Activated gamma-delta T cell treated with Interleukin-2 at 50 U/mL for 16 hours (primary cell): ENCODE measurements around the gene SCN1A.
"Not testable (repeated sequence)": the region's sequence is repeated elsewhere in the genome, so short reads cannot be mapped to it uniquely, and the experiment has no call there.

ENCODE experiments used
- DNase-seq: peaks from one replicate; pipeline ENCODE4 v3.0.0-alpha.2; 2020

Gene SCN1A

DNA sequence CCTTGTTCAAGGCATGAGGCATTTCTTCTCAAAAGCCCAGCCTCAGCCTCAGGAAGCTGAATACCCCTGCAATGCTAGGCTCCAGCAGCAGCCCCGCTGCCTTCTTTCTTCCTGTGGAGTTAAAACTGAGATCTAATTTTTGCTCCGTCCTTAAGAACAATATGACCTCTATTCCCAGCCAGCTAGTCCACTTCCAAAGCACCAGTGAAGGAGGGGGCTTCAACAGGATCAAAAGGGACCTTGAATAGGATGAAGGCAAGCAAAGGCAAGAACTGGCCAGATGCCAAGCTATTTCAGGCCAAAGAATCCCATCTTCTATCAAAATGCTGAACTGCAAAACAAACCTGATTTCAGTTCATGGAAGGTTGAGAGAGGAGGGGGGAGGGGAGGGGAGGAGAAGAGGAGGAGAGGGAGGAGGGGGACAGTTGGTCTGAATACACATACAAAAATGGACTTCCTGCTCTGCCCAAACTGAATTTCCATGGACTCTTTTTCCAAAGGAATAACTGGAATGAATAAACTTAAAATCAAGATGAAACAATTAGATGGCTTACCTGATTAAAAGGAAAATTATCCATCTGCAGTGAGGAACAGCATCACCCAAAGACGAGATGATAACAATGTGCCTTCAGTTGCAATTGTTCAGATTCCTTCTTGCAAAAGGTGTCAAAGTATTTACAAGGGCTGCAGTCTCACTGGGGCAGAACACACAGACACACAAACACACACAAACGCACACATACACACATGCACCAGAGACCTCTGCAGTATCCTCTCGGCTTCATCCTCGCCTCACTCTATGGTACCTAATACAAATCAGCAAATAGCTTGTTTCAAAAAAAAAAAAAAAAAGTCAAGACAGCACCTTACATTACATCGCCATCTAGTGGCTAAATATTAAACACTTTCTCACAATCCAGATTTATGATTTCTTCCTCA, at the start of gene SCN1A:
Gene SCN1A, minus strand, starts transcription at position 804 of the 939 bp plus-strand sequence. CDS start 54,399 bp downstream, outside the sequence.
- no peak for DNase-seq

DNA sequence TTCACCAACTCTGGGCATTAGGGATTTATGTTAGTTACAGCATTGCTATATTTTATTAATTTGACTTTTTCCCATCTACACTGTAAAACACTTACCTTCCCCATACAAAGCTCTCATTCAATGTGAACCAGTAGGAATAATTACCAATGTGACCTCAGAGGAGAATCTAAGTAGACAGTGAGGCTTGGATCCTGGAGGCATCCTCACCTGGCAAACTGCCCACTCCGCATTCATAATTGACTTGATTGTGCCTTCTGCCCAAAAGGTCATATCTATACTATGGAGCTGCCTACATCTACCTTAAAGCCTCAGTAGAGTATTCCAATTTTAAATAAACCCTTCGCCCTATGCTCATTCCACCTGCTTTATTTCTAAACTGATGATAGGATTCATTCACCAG, 45.4 kb upstream of the SCN1A start:
- no peak for DNase-seq

DNA sequence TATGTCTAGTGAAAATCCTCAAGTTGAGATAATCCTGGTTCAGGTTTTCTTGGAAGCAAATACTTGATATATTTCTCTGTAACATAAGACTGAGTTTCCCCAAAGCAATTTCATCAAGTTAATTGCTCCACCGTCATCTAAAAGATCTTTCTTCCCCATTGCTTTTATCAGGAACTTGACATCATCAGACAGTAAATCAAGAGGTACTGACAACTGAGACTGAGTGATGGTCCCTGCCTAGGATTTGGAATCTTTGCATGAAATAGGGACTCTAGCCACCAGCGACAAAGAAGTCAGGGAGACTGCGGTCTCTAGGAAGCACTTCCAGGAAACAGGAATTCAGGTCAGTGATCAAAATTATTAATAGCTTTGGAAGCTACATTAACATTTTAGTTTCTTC, 43.4 kb upstream of the SCN1A start:
- no peak for DNase-seq

DNA sequence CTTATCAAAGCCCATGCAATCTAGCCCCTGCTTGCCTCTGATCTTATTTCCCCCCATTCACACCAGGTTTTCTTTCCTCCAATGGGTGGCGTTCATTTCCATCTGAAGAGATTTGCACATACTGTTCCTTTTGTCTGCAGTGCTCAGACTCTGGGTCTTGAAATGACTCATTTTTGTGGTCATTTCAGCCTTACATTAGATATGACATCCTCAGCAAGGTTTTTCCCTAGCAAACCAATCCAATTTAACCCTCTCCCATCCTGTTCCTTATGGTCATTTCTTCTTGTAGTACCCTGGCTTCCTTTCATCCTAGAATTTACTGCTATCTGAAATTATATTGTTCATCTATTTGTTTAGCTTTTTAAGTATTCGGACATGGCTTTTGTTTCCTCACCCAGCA, 42.5 kb upstream of the SCN1A start:
- no peak for DNase-seq

DNA sequence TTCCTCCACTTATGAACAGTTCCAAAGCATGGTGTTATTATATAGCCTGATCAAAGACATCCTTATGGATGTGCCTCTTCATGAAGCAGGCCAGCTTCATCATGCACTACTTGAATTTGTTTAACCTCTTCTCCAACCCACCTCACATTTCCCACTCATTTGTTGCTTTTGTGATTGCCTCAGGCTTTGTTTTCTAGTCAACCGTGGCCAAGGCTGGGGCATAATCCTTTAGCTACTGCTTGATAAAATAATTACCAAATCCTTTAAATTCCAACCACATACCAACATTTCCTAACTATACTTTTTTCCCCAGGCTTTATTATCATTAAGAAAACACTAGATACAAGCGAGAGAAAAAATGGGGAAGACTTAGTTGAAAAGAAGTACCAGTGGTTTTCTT, 39.6 kb upstream of the SCN1A start:
- DNase-seq, result no peak

DNA sequence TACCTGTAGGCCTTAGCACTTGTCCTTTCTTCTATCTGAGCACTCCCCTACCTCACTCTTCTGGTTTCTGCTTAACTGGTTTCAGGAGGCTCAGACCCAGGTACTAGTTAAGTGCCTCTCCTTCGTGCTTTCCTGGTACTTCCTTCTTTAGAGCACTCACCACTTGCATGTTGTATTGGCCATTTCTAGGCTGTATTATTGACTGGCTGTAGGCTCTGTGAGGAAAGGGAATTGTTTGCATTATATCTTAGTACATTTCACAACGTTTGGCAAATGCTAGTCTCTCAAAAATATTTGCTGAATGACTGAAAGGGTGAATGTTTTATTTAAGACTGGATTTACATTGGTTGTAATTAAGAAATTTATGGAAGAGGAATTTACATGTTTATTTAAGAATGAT, 36.0 kb upstream of the SCN1A start:
- DNase-seq, result no peak

DNA sequence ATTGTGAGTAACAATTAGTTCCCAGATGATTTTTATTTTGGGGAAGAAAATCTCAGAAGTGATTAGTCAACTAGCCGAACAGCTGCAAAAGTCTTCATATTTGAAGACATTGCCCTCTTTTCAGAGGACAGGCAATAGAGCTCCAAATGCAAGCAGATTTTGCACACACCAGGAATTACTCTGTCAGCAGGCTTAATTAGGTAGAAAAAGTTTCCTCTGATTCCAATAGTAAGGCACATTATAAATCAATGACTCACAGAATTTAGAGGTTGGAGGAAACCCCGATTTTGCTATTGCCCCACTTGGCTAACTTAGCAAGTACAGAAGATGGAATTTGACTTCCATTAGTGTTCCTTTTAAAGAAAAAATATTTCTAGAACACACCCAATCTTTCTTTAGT, 30.7 kb upstream of the SCN1A start:
- DNase-seq, result no peak

DNA sequence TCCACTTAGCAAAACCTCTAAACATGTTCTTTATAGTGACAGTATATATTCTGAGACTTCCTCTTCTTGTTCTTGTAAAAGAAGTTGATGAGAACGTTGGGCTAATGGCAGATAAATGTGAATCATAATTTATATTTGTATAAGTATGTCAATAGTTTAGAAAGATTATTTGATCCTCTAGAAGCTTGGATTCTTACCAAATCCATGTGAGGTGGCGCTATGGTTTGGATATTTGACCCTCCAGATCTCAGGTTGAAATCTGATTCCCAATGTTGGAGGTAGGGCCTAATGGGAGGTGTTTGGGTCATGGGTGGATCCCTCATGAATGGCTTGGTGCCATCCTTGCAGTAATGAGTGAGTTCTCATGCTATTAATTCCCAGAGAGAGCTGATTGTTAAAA, 29.8 kb upstream of the SCN1A start:
- DNase-seq, result no peak

DNA sequence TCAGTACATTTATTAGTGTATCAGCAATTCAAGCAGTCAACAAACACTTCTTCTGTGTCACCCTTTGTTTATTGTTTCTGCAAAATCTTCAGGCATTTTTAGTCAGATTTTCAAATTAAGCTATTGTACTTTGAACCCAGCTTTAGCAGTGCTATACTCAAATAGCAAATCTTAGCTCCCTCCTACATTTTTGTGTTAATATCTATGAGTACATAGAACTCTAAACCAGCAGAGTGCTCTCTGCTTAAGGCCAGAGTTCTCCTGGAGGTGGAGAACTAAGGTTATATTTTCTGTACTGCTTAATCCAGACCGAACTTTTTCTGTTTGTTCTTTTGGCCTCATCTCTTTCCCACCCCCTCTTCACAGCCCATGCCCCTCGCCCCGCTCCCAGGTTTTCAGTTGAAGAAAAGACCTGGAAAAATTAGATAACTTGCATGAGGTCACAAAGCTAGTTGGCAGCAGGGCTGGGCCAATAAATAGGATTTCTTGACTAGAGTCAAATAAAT, 29.2 kb upstream of the SCN1A start:
- DNase-seq, result no peak

DNA sequence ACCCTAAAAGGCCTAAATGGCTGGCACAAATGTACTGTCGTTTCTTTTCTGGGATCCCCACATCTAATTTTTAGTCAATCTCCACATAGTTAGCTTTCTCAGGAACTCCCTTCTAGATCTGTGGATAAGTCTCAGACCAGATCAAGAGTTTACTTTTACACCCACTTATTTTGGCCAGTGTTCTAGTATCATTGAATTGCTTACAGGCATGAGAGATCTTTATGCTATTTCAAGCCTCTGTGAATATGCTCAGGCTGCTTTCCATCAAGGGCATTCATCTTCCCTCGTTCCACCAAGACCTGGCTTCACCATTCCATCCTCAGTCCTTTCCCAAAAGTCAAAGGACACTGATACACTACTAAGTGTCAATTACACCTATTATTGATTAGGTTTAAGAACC, 27.8 kb upstream of the SCN1A start:
- DNase-seq, result no peak

DNA sequence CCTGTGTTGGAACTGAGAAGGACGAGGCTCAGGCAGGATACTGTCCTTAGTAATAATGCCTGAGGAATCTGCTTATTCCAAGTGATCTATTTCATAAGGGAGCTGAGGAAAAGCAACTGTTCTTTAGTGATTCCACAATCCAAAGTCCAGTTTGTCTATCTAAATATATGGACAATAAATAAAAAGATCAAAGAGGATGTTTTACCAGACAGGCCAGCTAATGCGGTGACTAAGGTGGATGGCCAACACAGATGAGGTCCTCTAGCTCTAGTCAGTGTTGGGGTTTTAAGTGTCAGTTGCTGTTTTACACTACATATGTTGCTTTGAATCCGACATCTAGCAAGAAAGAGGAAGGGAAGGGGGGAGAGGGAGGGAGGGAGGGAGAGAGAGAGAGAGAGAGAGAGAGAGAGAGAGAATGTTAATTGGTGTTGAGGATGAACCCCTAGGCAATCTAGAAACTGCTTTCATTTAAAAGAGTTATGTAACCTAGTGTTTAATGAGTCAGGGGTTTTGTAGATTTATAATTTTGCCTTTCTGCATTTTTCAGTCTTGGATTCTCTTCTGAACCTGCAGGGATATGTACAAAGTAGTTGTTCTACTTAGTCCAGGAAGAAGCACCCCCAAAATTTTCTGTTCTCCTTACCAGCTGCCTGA, 27.0 kb upstream of the SCN1A start:
- no peak for DNase-seq

DNA sequence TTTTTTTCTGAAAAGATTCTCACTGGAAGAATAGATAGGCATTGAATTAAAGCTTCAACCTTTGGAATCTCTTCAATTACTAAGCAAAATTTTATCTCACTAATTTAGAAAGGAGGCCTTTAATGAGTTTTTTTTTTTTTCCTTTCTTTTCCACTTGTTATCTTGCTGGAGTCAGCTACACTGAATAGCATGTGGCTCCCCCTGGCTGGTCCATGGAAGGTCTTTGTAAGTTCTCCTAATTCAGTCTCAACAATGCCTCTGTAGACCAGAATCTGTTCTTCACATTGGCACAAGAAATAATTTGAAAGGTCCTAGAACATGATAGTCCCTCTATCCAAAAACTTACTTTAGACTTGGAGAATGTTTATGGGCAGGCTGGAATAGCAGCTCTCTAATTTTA, 24.2 kb upstream of the SCN1A start:
- DNase-seq, result no peak

DNA sequence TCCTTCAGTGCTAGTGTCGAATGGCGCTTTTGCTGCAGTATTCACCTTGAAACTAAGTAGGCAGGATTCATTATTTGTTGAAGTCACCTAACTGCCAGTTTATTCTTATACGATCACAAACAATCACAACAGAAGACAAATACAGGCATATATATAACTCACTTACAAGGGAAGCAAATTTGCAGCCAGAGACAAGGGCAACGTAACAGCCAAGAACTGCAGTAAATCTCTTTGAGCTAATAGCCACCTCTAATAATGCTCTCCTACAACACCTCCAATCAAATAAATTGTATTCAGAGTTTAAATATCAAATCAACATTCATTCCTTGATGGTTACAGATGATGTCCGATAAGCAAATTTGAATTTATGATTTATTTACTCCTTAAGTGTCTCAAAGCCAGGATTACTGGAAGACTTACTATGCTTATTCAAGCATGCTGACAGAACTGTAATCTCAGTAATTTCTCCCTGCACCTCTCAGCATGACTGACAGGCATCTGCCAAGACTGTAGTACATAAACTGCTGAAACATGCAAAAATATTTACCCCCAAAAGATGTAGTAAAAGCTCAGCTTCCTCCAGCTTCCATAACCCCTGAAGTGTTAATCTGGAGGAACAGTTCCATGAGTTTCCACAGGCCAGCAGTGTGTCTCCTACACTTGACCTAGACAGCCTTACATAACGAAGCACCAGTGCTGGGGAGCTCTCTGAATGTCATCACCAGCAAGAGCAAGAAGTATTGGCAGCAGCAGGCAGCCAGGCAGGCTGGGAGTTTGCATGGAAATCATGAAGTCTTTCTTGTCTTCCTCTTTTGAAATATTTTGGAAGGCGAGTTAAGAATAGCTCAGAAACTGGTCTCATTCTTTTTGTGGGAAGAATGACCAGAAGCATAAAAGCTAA, 20.9 kb upstream of the SCN1A start:
- no peak for DNase-seq

DNA sequence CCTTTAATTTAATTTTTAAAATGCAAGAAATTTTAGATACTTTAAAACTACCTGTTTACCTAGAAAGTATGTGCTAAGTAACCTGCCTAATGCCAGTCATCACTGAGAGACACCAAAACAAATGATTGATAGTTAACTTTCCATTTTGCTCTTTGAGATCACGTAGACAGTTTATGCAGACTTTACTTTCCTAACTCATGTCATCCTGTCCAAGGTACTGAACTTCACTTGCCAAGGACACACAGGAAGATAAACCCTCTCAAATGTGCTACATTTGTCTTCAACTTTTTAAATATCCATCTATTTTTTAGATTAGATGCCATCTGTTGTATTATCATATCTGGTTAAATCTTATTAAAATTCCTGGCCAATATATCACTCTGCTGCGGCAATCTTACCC, 20.1 kb upstream of the SCN1A start:
- no peak for DNase-seq

DNA sequence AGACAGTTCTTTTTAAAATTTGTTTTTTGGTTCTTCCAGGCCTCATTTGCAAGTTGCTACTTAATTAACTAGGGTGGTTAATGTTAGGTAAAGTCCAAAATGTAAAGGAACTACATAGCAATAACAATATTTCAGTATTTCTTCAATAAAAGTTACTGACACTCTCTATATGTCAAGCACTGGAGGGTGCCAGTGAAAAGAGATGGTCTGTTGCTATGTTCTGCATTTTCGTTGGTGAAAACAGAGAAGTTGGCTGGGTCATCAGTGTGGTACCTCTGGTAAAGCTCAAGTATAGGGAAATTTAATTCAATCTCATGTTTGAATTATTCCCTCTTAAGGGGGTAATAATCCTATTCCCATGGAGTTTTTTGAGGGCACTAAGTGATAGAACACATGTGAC, 16.3 kb upstream of the SCN1A start:
- no peak for DNase-seq

DNA sequence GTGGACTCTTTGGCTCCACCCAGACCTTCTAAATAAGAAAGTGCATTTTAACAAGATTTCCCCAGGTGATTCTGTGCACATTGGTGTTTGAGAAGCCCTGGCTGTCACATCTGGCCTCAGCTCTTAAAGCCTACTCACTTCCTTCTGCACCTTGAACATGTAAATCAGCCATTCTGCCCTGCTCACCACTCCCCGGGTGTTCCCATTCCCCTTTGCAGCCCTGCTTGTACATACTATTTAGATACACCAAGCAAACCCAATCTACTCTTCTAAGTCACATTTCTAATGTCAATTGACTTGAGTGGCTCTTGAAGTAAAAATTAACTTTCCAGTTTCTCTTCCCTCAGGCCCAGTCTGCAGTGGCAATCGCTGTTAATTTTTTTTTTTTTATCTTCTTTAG, 13.1 kb upstream of the SCN1A start:
- DNase-seq, result no peak

DNA sequence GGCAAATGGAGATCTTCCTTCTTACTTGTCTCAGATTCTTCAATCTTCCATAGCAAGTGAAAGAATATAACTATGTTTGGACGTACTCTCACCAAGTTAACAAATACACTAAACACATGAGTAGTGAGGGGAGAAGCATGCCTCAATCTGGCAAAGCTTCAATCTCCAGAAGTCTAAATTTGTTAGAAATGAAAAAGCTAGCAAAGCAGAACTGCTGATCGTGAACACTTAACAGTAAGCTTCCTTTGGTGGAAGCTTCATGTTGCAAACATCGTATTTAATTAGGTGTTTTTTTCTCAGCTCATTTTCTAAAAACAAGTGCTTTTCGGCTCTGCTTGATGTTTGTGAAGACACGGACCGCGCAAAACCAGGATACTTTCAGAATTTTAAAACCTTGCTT, 12.7 kb upstream of the SCN1A start:
- DNase-seq, result no peak

DNA sequence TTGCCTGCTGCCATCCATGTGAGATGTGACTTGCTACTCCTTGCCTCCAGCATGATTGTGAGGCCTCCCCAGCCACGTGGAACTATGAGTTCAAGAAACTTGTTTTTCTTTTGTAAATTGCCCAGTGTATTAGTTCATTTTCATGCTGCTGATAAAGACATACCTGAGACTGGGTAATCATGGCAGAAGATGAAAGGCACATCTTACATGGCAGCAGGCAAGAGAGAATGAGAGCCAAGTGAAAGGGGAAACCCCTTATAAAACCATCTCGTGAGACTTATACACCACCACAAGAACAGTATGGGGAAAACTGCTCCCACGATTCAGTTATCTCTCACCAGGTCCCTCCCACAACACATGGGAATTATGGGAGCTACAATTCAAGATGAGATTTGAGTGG, 11.7 kb upstream of the SCN1A start:
- DNase-seq, result not testable (repeated sequence)

DNA sequence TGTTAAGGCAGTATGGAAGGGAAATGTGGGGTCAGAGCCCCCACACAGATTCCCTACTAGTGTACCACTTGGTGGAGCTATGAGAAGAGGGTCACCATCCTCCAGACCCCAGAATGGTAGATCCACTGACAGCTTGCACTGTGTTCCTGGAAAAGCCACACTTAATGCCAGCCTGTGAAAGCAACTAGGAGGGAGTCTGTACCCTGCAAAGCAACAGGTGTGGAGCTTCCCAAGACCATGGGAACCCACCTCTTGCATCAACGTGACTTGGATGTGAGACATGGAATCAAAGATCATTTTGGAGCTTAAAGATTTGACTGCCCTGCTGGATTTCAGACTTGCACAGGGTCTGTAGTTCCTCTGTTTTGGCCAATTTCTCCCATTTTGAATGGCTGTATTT, 10.8 kb upstream of the SCN1A start:
- DNase-seq, result no peak

DNA sequence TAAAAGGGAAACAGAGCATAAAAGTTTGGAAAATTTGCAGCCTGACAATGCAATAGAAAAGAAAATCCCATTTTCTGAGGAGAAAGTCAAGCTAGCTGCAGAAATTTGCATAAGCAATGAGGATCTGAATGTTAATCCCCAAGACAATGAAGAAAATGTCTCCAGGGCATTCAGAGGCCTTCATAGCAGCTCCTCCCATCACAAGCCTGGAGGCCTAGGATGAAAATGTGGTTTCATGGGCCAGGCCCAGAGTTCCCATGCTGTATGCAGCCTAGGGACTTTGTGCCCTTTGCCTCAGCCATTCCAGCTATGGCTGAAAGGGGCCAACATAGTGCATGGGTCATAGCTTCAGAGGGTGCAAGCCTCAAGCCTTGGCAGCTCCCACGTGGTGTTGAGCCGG, 10.3 kb upstream of the SCN1A start:
- DNase-seq, result no peak

DNA sequence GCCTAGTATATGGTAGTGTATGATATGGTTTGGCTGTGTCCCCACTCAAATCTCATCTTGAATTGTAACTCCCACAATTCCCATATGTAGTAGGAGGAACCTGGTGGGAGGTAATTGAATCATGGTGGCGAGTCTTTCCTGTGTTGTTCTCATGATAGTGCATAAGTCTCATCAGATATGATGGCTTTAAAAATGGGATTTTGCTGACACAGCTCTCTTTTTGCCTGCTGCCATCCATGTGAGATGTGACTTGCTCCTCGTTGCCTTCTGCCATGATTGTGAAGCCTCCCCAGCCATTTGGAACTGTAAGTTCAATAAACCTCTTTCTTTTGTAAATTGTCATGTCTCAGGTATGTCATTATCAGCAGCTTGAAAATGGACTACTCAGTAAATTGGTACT, 9.5 kb upstream of the SCN1A start:
- no peak for DNase-seq

DNA sequence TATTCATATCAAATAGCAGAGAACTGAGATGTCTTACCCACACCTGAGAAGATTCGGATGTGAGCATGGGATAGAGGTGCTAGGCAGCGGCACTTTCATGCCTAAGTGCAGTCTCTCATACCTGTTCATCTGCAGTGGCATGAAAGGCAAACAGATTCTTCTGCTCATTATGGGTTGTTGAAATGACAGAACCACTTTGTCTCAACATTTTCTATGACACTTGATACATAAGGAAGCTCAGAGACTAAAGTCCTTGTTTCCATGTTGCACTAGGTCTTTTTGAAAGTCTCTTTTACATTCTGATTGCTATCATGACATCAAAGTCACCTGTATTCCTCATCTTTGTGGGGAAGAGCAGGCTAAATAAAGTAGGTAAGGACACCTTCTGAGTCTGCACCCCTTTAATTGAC, 8.0 kb upstream of the SCN1A start:
- DNase-seq, result no peak

DNA sequence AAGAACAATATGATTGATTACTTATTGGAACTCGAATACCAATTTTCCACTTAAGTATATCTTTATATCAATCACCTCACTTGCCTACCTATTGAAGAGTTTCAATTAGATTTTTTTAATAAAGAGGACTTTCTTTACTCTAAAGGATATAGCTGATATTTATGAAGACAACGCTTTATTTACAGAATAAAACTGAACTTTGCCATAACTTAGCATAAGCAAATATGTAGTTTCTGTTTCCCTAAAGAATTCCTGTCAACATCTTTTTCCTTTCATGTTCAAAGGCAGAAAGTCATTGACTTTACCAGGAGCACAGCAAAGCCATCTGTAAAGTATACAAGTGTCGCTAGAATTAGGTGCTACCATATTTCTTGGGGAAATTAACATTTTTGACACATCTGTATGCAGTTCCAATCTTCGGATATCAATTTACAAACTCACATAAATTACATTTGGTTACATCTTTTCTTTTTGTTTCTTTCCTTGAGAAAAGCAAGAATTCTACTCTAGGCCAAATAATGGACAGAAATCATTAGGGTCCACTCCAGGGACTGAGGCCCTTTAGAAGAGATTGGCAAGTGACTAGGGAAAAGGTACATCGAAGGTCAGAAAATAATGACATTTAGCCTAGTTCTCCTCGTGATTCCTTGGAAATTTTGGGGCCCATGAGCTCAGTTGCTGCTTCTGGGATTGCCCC, 7.5 kb upstream of the SCN1A start:
- no peak for DNase-seq
